A673 (cell line): ENCODE measurements around the gene BNC2. TPM values are rescaled to one million over a fixed set of nuclear protein-coding genes. Genes with fewer than 3 reads are reported as not detected.

Experiments used
- BruUV-seq: library from RNA; stranded (reverse); fragments of 400-500 nt; replicated peaks from 2 replicates; lab custom pipeline; 2021; lab: Mats Ljungman, UMichigan
- CTCF ChIA-PET: fragments of 300-600 bp; sonication (Branson Sonifier 250); formaldehyde crosslinking; loops from one replicate; lab custom pipeline; 2022; ENCODE audit warnings: antibody characterized with exemption; lab: Charles Lee
- POLR2A ChIA-PET: fragments of 300-600 bp; sonication (Branson Sonifier 250); formaldehyde crosslinking; loops from one replicate; lab custom pipeline; 2022; ENCODE audit warnings: antibody characterized with exemption; ENCODE audit not compliant: low non-redundant PET; lab: Charles Lee
- DNase-seq: peaks from one replicate; pipeline ENCODE4 v3.0.0-alpha.2; 2015; ENCODE audit warnings: low spot score
- H3K27ac ChIP-seq: fragments of 200-600 bp; sonication (generic); 2 replicates; pipeline ENCODE4 v1.5.1; 2016; ENCODE audit warnings: mixed run types, low read depth, mild to moderate bottlenecking, mixed read lengths, antibody characterized with exemption, low read length; ENCODE audit not compliant: poor library complexity, severe bottlenecking
- H3K27me3 ChIP-seq: fragments of 200-600 bp; sonication (generic); replicated peaks from 2 replicates; pipeline ENCODE4 v1.6.1; 2017; ENCODE audit warnings: mixed run types, low read depth, mild to moderate bottlenecking, mixed read lengths, antibody characterized with exemption, low read length; ENCODE audit not compliant: insufficient read depth, poor library complexity
- H3K36me3 ChIP-seq: fragments of 200-600 bp; sonication (generic); 2 replicates; pipeline ENCODE4 v1.6.1; 2016; ENCODE audit warnings: mixed run types, mild to moderate bottlenecking, mixed read lengths, antibody characterized with exemption, low read length; ENCODE audit not compliant: insufficient read depth, poor library complexity, severe bottlenecking
- H3K4me1 ChIP-seq: fragments of 200-600 bp; sonication (generic); 2 replicates; pipeline ENCODE4 v1.6.1; 2017; ENCODE audit warnings: mixed run types, mild to moderate bottlenecking, mixed read lengths, antibody characterized with exemption, low read length; ENCODE audit not compliant: insufficient read depth, poor library complexity, severe bottlenecking
- H3K4me3 ChIP-seq: fragments of 200-600 bp; sonication (generic); 2 replicates; pipeline ENCODE4 v1.5.1; 2016; ENCODE audit warnings: low read depth, mixed run types, mild to moderate bottlenecking, mixed read lengths, low read length; ENCODE audit not compliant: poor library complexity, severe bottlenecking
- H3K9me3 ChIP-seq: fragments of 200-600 bp; sonication (generic); 2 replicates; pipeline ENCODE4 v1.6.1; 2016; ENCODE audit warnings: mixed run types, low read depth, mild to moderate bottlenecking, mixed read lengths, antibody characterized with exemption, low read length; ENCODE audit not compliant: poor library complexity, severe bottlenecking
- CTCF ChIP-seq: fragments of 300-800, 200-600 bp; sonication (generic); conservative IDR thresholded peaks from 2 replicates; pipeline ENCODE4 v1.5.1; 2017; ENCODE audit warnings: low read depth, mild to moderate bottlenecking, antibody characterized with exemption, low read length, moderate library complexity, mixed read lengths
- EZH2 ChIP-seq: fragments of 200-600 bp; sonication (generic); IDR thresholded peaks from 2 replicates; pipeline ENCODE4 v1.6.1; 2017; ENCODE audit warnings: borderline replicate concordance, low read depth, mild to moderate bottlenecking, mixed read lengths, antibody characterized with exemption, low read length; ENCODE audit not compliant: poor library complexity, severe bottlenecking
- intact Hi-C: fragments of 100-400 bp; cut with micrococcal nuclease; formaldehyde crosslinking; loops from one replicate; pipeline ENCODE4 v1.10.0; 2022; ENCODE audit not compliant: unreplicated experiment
- total RNA-seq: library from RNA; stranded (reverse); gene quantifications from 2 replicates; pipeline ENCODE4 v1.2.3, GENCODE V29; 2021

The BNC2 gene
- total RNA-seq, 1 experiment from 2014 or later, result 0.45 TPM

GRCh38 chr9:16414451-16414850 is 456.0 kb downstream of the BNC2 start:
- no peak for DNase-seq
- CTCF ChIA-PET, result no interaction called here
- Histone ChIP-seq H3K4me1 (no peaks in the 10 kb centered on the region), H3K27ac (no peak overlapping the region), H3K4me3 (no peak overlapping the region), H3K9me3 (no peaks in the 10 kb centered on the region), H3K27me3 (no peaks in the 10 kb centered on the region), H3K36me3 (no peaks in the 10 kb centered on the region)
- TF ChIP-seq EZH2 (no peak), CTCF (no peak)
- no TSS peak for BruUV-seq
- POLR2A ChIA-PET, result no interaction called here
- intact Hi-C loops, result no loop called here

- CTCF ChIA-PET, result no interaction called here
- intact Hi-C loops, result no loop called here
- Histone ChIP-seq H3K9me3 (no peaks in the 10 kb centered on the region), H3K27ac (no peak overlapping the region), H3K36me3 (no peaks in the 10 kb centered on the region), H3K27me3 (no peaks in the 10 kb centered on the region), H3K4me3 (no peak overlapping the region), H3K4me1 (no peaks in the 10 kb centered on the region)
- no peak for DNase-seq
- BruUV-seq, result no TSS peak
- POLR2A ChIA-PET, result no interaction called here
- TF ChIP-seq EZH2, result no peak
- no peak for TF ChIP-seq CTCF
These were observed 456.9 kb downstream of the BNC2 start for GRCh38 chr9:16413509-16414016.

GRCh38 chr9:16412740-16413139 is 457.7 kb downstream of the BNC2 start:
- CTCF ChIA-PET, result no interaction called here
- Histone ChIP-seq H3K9me3 (no peaks in the 10 kb centered on the region), H3K36me3 (no peaks in the 10 kb centered on the region), H3K4me3 (no peak overlapping the region), H3K27ac (no peak overlapping the region), H3K27me3 (no peaks in the 10 kb centered on the region), H3K4me1 (no peaks in the 10 kb centered on the region)
- no TSS peak for BruUV-seq
- POLR2A ChIA-PET, result no interaction called here
- intact Hi-C loops, result no loop called here
- TF ChIP-seq EZH2, result no peak
- no peak for TF ChIP-seq CTCF
- no peak for DNase-seq
